GM23338 (cell line): Measurements from ENCODE around the gene SLC16A12. TPM values are rescaled to one million over a fixed set of nuclear protein-coding genes. Genes with fewer than 3 reads are reported as not detected.

Experiments
- ATAC-seq: fragments of 200-7000 bp; cut with Tn5 transposase; 3 replicates; pipeline ENCODE4 v1.9.1; 2020
- DNase-seq: peaks from one replicate; pipeline ENCODE4 v3.0.0-alpha.2; 2015; ENCODE audit warnings: low spot score
- H2AFZ ChIP-seq: fragments of 200-600 bp; sonication (generic); 2 replicates; pipeline ENCODE4 v1.8.0; 2016; ENCODE audit warnings: antibody characterized with exemption, mild to moderate bottlenecking, moderate library complexity
- H3F3A ChIP-seq: fragments of 200-600 bp; sonication (generic); replicated peaks from 2 replicates; pipeline ENCODE4 v1.8.0; 2017; ENCODE audit warnings: antibody characterized with exemption, mixed run types, low read depth
- H3K27ac ChIP-seq: fragments of 200-600 bp; sonication (generic); 2 replicates; pipeline ENCODE4 v1.6.1; 2016; ENCODE audit warnings: low read depth
- H3K27me3 ChIP-seq: fragments of 200-600 bp; sonication (generic); 2 replicates; pipeline ENCODE4 v1.8.0; 2016; ENCODE audit warnings: mild to moderate bottlenecking, mixed run types, moderate library complexity; ENCODE audit not compliant: insufficient read depth
- H3K36me3 ChIP-seq: fragments of 200-600 bp; sonication (generic); 2 replicates; pipeline ENCODE4 v1.8.0; 2016; ENCODE audit warnings: mild to moderate bottlenecking; ENCODE audit not compliant: insufficient read depth
- H3K4me1 ChIP-seq: fragments of 200-600 bp; sonication (generic); 2 replicates; pipeline ENCODE4 v1.8.0; 2016; ENCODE audit warnings: mild to moderate bottlenecking, moderate library complexity; ENCODE audit not compliant: insufficient read depth
- H3K4me2 ChIP-seq: fragments of 200-600 bp; sonication (generic); 2 replicates; pipeline ENCODE4 v1.7.1; 2017; ENCODE audit warnings: mixed run types
- H3K4me3 ChIP-seq: fragments of 200-600 bp; sonication (generic); 2 replicates; pipeline ENCODE4 v1.6.1; 2016; ENCODE audit warnings: mixed run types
- H3K79me2 ChIP-seq: fragments of 200-600 bp; sonication (generic); replicated peaks from 2 replicates; pipeline ENCODE4 v1.8.0; 2017; ENCODE audit warnings: mild to moderate bottlenecking; ENCODE audit not compliant: insufficient read depth
- H3K9me2 ChIP-seq: fragments of 200-600 bp; sonication (generic); 2 replicates; pipeline ENCODE4 v1.8.0; 2017; ENCODE audit not compliant: insufficient read depth
- H4K20me1 ChIP-seq: fragments of 200-600 bp; sonication (generic); replicated peaks from 2 replicates; pipeline ENCODE4 v1.8.0; 2017; ENCODE audit warnings: mild to moderate bottlenecking; ENCODE audit not compliant: insufficient read depth
- H3K27ac Mint-ChIP-seq: 2 replicates; pipeline ENCODE4 v1.8.0; 2020; ENCODE audit warnings: inconsistent platforms, mild to moderate bottlenecking, moderate library complexity, mixed read lengths
- H3K27me3 Mint-ChIP-seq: 3 replicates; pipeline ENCODE4 v1.8.0; 2022; ENCODE audit warnings: low read depth, mild to moderate bottlenecking, moderate library complexity, mixed read lengths, inconsistent platforms; ENCODE audit not compliant: insufficient read depth, poor library complexity
- H3K36me3 Mint-ChIP-seq: 3 replicates; pipeline ENCODE4 v1.8.0; 2021; ENCODE audit warnings: low read depth, mild to moderate bottlenecking, inconsistent platforms, moderate library complexity, mixed read lengths
- H3K4me1 Mint-ChIP-seq: 3 replicates; pipeline ENCODE4 v1.8.0; 2020; ENCODE audit warnings: mild to moderate bottlenecking, inconsistent platforms, mixed read lengths
- H3K4me3 Mint-ChIP-seq: 3 replicates; pipeline ENCODE4 v1.8.0; 2021; ENCODE audit warnings: moderate library complexity, mild to moderate bottlenecking, inconsistent platforms, mixed read lengths
- H3K9me3 Mint-ChIP-seq: 3 replicates; pipeline ENCODE4 v1.8.0; 2020; ENCODE audit warnings: moderate library complexity, mild to moderate bottlenecking, inconsistent platforms, mixed read lengths
- CREB1 ChIP-seq: fragments of 250-450 bp; sonication (Bioruptor Pico); IDR thresholded peaks from 2 replicates; pipeline ENCODE4 v1.5.0; 2020; ENCODE audit warnings: low read depth, mild to moderate bottlenecking, moderate library complexity
- EZH2 ChIP-seq: fragments of 200-600 bp; sonication (generic); IDR thresholded peaks from one replicate; pipeline ENCODE4 v1.8.0; 2017; ENCODE audit warnings: antibody characterized with exemption, mild to moderate bottlenecking, low read depth; ENCODE audit not compliant: unreplicated experiment
- REST ChIP-seq: IDR thresholded peaks from one replicate; pipeline ENCODE4 v1.6.1; 2018; ENCODE audit warnings: antibody characterized with exemption; ENCODE audit not compliant: unreplicated experiment
- polyA plus RNA-seq: library from polyadenylated mRNA; unstranded; fragments of >200 nt; fragmentation: Nextera tagmentation; extraction: Ambion mirVana; gene quantifications from 2 replicates; pipeline ENCODE4 v1.2.1, GENCODE V29; 2016
- total RNA-seq: library from RNA; depleted of rRNA; stranded (reverse); fragments of >200 nt; shearing (Covaris generic); gene quantifications from 2 replicates; pipeline ENCODE4 v1.2.3, GENCODE V29; 2014
- TF ChIP-seq, protein P1 (sequence below): fragments of 250-450 bp; sonication (Bioruptor Pico); IDR thresholded peaks from 2 replicates; pipeline ENCODE4 v1.5.0; 2020; ENCODE audit warnings: mild to moderate bottlenecking, moderate library complexity

SLC16A12 gene
- total and polyA plus RNA-seq, 2 experiments from 2014 or later, result 0.84 to 2.0 TPM

- TF ChIP-seq, protein P1, sequence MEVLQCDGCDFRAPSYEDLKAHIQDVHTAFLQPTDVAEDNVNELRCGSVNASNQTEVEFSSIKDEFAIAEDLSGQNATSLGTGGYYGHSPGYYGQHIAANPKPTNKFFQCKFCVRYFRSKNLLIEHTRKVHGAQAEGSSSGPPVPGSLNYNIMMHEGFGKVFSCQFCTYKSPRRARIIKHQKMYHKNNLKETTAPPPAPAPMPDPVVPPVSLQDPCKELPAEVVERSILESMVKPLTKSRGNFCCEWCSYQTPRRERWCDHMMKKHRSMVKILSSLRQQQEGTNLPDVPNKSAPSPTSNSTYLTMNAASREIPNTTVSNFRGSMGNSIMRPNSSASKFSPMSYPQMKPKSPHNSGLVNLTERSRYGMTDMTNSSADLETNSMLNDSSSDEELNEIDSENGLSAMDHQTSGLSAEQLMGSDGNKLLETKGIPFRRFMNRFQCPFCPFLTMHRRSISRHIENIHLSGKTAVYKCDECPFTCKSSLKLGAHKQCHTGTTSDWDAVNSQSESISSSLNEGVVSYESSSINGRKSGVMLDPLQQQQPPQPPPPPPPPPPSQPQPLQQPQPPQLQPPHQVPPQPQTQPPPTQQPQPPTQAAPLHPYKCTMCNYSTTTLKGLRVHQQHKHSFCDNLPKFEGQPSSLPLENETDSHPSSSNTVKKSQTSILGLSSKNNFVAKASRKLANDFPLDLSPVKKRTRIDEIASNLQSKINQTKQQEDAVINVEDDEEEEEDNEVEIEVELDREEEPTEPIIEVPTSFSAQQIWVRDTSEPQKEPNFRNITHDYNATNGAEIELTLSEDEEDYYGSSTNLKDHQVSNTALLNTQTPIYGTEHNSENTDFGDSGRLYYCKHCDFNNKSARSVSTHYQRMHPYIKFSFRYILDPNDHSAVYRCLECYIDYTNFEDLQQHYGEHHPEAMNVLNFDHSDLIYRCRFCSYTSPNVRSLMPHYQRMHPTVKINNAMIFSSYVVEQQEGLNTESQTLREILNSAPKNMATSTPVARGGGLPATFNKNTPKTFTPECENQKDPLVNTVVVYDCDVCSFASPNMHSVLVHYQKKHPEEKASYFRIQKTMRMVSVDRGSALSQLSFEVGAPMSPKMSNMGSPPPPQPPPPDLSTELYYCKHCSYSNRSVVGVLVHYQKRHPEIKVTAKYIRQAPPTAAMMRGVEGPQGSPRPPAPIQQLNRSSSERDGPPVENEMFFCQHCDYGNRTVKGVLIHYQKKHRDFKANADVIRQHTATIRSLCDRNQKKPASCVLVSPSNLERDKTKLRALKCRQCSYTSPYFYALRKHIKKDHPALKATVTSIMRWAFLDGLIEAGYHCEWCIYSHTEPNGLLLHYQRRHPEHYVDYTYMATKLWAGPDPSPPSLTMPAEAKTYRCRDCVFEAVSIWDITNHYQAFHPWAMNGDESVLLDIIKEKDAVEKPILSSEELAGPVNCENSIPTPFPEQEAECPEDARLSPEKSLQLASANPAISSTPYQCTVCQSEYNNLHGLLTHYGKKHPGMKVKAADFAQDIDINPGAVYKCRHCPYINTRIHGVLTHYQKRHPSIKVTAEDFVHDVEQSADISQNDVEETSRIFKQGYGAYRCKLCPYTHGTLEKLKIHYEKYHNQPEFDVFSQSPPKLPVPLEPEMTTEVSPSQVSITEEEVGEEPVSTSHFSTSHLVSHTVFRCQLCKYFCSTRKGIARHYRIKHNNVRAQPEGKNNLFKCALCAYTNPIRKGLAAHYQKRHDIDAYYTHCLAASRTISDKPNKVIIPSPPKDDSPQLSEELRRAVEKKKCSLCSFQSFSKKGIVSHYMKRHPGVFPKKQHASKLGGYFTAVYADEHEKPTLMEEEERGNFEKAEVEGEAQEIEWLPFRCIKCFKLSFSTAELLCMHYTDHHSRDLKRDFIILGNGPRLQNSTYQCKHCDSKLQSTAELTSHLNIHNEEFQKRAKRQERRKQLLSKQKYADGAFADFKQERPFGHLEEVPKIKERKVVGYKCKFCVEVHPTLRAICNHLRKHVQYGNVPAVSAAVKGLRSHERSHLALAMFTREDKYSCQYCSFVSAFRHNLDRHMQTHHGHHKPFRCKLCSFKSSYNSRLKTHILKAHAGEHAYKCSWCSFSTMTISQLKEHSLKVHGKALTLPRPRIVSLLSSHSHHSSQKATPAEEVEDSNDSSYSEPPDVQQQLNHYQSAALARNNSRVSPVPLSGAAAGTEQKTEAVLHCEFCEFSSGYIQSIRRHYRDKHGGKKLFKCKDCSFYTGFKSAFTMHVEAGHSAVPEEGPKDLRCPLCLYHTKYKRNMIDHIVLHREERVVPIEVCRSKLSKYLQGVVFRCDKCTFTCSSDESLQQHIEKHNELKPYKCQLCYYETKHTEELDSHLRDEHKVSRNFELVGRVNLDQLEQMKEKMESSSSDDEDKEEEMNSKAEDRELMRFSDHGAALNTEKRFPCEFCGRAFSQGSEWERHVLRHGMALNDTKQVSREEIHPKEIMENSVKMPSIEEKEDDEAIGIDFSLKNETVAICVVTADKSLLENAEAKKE, result no peak
- no peak for TF ChIP-seq CREB1 (CRISPR knock-in tag)
Measured at GRCh38 chr10:89505640-89506275, 29.6 kb downstream of the SLC16A12 start (continued).

- Histone ChIP-seq H3K27ac (no peak overlapping the region), H3K4me3 (no peak overlapping the region), H3K9me2 (0 out of 2 replicates have a peak, but pooled peaks cover 12% of the 10 kb centered on the region)
Measured at GRCh38 chr10:89504691-89505090, 30.7 kb downstream of the SLC16A12 start.

More at GRCh38 chr10:89504691-89505090, 30.7 kb downstream of the SLC16A12 start:
- Mint-ChIP-seq H3K4me3 (no peak overlapping the region), H3K9me3 (peaks cover 5% of the 10 kb centered on the region; the same call in 1 of the 3 replicates), H3K27me3 (peaks cover 1% of the 10 kb centered on the region), H3K36me3 (peaks cover 10% of the 10 kb centered on the region; the same call in 2 of the 3 replicates), H3K27ac (no peak overlapping the region), H3K4me1 (no peaks in the 10 kb centered on the region)
- Histone ChIP-seq H3K79me2 (no peaks in the 10 kb centered on the region), H3F3A (no peaks in the 10 kb centered on the region), H3K27me3 (no peaks in the 10 kb centered on the region), H3K36me3 (no peaks in the 10 kb centered on the region), H3K4me1 (no peaks in the 10 kb centered on the region), H2AFZ (no peak overlapping the region), H4K20me1 (no peaks in the 10 kb centered on the region), H3K4me2 (no peak overlapping the region)
- no peak for TF ChIP-seq CREB1 (CRISPR knock-in tag)
- TF ChIP-seq EZH2, result no peak
- no peak for TF ChIP-seq REST
- TF ChIP-seq, protein P1, result no peak
- ATAC-seq, result no peak
- DNase-seq, result no peak
